ENCODE data around the gene SMIM14. TPM values are rescaled to one million over a fixed set of nuclear protein-coding genes. Genes with fewer than 3 reads are reported as not detected.

SMIM14 gene
- total and polyA plus RNA-seq, 9 of the 15 experiments (the other 6 are each of a cell fraction or from before 2014, with no cell fraction given), result 0.98 to 3.7 (median 2.2) TPM

DNA sequence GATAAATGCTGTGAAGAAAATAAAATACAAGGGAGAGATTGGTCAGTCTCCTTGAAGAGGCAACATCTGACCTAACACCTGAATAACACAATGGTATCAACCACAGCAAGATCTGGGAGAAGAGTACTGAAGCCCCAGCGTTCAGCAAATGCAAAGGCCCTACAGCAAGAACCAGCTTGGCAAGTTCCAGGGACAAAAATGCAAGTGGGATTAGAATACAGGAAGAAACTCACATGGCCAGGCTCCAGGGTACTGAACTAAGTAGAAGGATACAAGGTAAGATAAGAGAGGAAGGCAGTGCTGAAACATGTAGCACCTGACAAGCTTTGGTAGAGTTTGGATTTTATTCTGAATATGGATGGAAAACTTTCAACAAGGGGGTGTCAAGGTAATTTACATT, 3.6 kb downstream of the SMIM14 start (continued):
- TF ChIP-seq, protein P1, sequence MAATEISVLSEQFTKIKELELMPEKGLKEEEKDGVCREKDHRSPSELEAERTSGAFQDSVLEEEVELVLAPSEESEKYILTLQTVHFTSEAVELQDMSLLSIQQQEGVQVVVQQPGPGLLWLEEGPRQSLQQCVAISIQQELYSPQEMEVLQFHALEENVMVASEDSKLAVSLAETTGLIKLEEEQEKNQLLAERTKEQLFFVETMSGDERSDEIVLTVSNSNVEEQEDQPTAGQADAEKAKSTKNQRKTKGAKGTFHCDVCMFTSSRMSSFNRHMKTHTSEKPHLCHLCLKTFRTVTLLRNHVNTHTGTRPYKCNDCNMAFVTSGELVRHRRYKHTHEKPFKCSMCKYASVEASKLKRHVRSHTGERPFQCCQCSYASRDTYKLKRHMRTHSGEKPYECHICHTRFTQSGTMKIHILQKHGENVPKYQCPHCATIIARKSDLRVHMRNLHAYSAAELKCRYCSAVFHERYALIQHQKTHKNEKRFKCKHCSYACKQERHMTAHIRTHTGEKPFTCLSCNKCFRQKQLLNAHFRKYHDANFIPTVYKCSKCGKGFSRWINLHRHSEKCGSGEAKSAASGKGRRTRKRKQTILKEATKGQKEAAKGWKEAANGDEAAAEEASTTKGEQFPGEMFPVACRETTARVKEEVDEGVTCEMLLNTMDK (IDR thresholded peaks at IDR 0.05; ENCODE audit: borderline replicate concordance, insufficient read depth, low read depth, low read length, poor library complexity, severe bottlenecking), result no peak
- no peak for TF ChIP-seq ZNF766 (CRISPR knock-in tag; conservative IDR thresholded peaks at IDR 0.05)

DNA sequence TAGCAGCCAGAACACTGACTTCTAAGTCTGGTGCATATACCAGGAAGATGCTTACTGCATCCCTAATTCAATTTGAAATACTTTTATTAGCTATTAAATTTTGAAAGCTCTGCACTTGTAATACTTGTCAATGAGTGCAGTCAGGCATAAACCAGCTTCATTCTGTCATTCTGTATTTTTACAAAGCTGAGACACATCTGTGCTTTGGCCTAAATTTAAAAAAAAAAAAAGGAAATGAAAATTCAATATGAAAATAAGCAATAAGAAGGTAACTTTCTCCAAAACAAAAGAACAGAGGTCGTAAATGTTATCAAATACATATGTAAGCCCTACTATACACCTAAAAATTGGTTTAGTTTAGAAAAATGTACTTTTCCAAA, 7.0 kb downstream of the SMIM14 start:
- POLR2A ChIA-PET, result no interaction called here
- TF ChIP-seq TCF7L2 (IDR thresholded peaks at IDR 0.05; ENCODE audit: low read depth, low read length), result no peak
- TF ChIP-seq IFI16 (CRISPR knock-in tag; IDR thresholded peaks at IDR 0.05), result no peak
- no peak for TF ChIP-seq SIX5 (IDR thresholded peaks at IDR 0.05; ENCODE audit: borderline replicate concordance in 1 of 2, insufficient read depth in 1 of 2, low read depth in 1 of 2, low read length in 2 of 2)
- TF ChIP-seq MTA3 (IDR thresholded peaks at IDR 0.05; ENCODE audit: borderline replicate concordance), result no peak
- TF ChIP-seq, protein P2, sequence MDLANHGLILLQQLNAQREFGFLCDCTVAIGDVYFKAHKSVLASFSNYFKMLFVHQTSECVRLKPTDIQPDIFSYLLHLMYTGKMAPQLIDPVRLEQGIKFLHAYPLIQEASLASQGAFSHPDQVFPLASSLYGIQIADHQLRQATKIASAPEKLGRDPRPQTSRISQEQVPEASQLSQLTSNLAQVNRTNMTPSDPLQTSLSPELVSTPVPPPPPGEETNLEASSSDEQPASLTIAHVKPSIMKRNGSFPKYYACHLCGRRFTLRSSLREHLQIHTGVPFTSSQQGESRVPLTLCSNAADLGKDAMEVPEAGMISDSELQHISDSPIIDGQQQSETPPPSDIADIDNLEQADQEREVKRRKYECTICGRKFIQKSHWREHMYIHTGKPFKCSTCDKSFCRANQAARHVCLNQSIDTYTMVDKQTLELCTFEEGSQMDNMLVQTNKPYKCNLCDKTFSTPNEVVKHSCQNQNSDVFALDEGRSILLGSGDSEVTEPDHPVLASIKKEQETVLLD (IDR thresholded peaks at IDR 0.05), result no peak
- no peak for TF ChIP-seq ZNF384 (IDR thresholded peaks at IDR 0.05; ENCODE audit: low read depth, low read length)
- TF ChIP-seq ETV5 (CRISPR knock-in tag; IDR thresholded peaks at IDR 0.05; ENCODE audit: low read depth), result no peak
- no peak for TF ChIP-seq ZNF280B (CRISPR knock-in tag; IDR thresholded peaks at IDR 0.05)
- TF ChIP-seq NFIX (CRISPR knock-in tag; IDR thresholded peaks at IDR 0.05; ENCODE audit: low read depth), result no peak
- no peak for TF ChIP-seq YBX1 (IDR thresholded peaks at IDR 0.05)
- TF ChIP-seq DIDO1 (tag; IDR thresholded peaks at IDR 0.05; ENCODE audit: low read depth), result no peak
- no peak for TF ChIP-seq PHF20 (IDR thresholded peaks at IDR 0.05; ENCODE audit: partially characterized antibody)
- no peak for TF ChIP-seq ZKSCAN8 (CRISPR knock-in tag; IDR thresholded peaks at IDR 0.05)
- Histone ChIP-seq H3K27me3 (ENCODE audit: control insufficient read depth in 2 of 2, insufficient read depth in 2 of 2, low read length in 2 of 2) (no peaks in the 10 kb centered on the region), H2AFZ (ENCODE audit: low read depth, low read length) (no peak overlapping the region), H3K4me3 (no peak overlapping the region), H3K4me1 (replicated peaks in 1 of 2; ENCODE audit: control insufficient read depth in 2 of 2, insufficient read depth in 2 of 2, low read length in 2 of 2) (no peaks in the 10 kb centered on the region), H3K36me3 (ENCODE audit: control insufficient read depth, insufficient read depth, low read length) (no peaks in the 10 kb centered on the region), H3K4me2 (ENCODE audit: insufficient read depth, low read length) (no peak overlapping the region), H3K9me3 (replicated peaks; ENCODE audit: control insufficient read depth, insufficient read depth, low read depth, low read length) (no peaks in the 10 kb centered on the region), H3K27ac (ENCODE audit: extremely low read depth, low read depth, low read length) (no peak overlapping the region), H3K79me2 (ENCODE audit: control insufficient read depth, insufficient read depth, low read length) (no peaks in the 10 kb centered on the region), H4K20me1 (replicated peaks; ENCODE audit: control insufficient read depth, insufficient read depth, low read length) (no peaks in the 10 kb centered on the region), H3K9ac (ENCODE audit: insufficient read depth in 1 of 2, low read depth in 2 of 2, low read length in 2 of 2) (no peak overlapping the region), H3K9me1 (ENCODE audit: control insufficient read depth, insufficient read depth, low read length) (no peaks in the 10 kb centered on the region)
- DNase-seq (ENCODE audit: extremely low read depth in 1 of 4, low spot score in 3 of 4) (no peak), FAIRE-seq (no peak), ATAC-seq (no peak)
- CTCF ChIA-PET (ENCODE audit: low intra/inter-chr PET ratio), result no interaction called here
- intact Hi-C loops (cut with micrococcal nuclease), result no loop called here
- WGBS (ENCODE audit: insufficient coverage, low coverage, missing lambda C conversion rate), result 53% methylated on average over 1 of the region's 1 CpG
- no TSS peak for BruUV-seq (replicated peaks)
- in situ Hi-C loops (cut with MboI), result loop anchor here (10.0 kb wide), 1 partner anchor 677 kb away; no protein-coding TSS in a partner anchor

Data from K562 (cell line).